Activated effector memory CD4-positive, alpha-beta T cell treated with Interleukin-2 at 50 U/mL for 16 hours (primary cell): ENCODE measurements around the gene SGPP2.

Source experiments
- DNase-seq: peaks from one replicate; pipeline ENCODE4 v3.0.0-alpha.2; 2020

SGPP2 gene

DNA sequence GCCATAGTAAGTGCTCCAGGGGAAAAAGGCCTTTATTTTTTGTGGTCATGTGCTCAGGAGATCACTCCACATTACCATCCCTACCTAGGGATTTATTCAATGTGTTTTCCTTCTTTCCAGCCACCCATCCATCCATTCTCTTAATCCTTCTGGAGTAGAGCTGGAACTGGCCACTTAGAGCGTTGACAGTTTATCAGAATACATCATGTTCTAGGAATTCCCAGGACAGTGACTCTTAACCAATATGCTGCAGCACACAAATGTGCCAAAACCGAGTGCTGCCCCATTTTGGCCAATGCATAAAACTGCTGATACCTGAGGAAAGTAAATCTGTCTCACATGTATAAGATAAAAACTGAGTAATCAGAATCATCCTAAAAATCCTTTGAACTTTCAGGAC, 167.8 kb downstream of the SGPP2 start:
- no peak for DNase-seq

DNA sequence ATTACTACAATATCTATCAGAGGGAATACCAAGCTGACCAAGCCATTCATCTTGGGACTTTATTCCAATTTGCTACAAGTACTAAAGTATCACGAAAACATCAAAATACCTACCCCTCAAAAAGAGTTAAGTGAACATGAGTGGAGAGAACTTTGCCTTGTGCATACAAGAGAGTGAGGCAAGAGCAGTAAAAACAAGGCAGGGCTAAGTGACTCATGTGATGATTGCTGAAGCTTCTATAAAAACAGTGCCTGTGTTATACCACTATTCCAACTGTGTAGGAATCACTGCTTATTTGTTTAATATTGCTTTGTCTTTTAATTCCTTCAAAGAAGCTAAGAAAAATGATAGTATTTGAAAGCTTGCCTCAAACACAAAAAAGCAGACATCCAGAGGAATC, 170.3 kb downstream of the SGPP2 start:
- no peak for DNase-seq

DNA sequence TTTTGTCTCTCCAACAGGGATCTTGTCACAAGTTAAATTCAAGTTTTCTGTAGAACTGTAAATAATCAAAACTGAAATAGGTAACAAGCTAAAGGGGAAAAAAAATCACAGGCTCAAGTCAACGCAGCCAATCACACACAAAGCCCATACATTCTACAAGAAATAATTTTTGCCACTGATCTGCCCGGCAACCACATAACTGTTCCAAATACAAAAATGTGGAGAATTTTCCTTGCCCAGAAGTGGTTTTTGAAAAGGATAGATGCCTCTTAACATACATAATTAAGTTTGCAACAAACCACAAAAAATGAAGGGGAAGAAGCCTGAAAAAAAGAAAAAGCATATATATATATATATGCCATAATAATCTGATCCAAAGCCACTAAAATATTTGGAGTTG, 171.2 kb downstream of the SGPP2 start:
- DNase-seq: no peak

GRCh38 chr2:222598611-222599010, 174.3 kb downstream of the SGPP2 start:
- DNase-seq: no peak

DNA sequence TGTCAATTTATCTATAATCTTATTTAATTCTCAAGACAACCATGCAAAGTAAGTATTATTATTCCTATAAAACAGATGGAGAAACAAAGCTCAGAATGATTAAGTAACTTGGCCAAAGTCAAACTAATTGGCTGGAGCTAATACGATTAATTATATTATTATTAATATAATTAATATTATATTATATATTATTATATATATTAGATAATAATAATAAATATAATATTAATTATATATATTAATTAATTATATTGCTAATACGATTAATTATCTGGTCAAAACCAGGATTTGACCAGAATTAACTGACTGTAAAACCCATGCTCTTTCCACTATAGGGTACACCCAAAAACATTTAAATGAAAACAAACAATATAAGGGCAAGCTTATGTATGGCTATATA, 179.2 kb downstream of the SGPP2 start:
- DNase-seq: no peak

DNA sequence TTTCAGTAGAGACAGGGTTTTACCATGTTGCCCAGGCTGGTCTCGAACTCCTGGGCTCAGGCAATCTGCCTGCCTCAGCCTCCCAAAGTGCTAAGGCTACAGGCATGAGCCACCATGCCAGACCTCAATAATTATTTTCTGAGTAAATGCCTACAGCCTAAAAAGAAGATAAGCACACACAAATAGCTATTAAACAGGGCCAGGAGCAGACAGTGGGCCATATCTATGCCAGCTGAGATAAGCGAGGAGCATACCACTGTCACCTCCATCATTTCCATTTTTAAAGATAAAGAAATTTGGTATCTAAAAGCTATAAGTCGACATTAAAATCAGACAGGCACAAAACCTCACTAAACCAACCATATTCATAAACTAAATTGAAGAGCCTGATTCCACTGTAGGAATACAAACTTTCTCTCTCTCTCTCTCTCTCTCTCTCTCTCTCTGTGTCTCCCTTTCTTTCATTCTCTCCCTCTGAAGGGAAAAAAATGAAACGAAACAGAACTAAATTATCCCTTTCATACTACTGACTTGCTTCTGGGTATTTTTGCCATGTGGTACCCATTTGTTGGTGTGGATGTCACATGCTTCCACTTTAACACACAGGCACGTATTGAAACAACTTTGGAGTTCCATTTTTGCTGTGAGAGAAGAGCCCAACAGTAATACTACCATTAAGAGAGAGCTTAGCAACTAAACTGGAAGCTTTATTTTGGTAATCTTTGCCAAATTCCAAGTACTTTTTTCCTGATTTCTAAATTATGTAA, 180.6 kb downstream of the SGPP2 start:
- DNase-seq: no peak

DNA sequence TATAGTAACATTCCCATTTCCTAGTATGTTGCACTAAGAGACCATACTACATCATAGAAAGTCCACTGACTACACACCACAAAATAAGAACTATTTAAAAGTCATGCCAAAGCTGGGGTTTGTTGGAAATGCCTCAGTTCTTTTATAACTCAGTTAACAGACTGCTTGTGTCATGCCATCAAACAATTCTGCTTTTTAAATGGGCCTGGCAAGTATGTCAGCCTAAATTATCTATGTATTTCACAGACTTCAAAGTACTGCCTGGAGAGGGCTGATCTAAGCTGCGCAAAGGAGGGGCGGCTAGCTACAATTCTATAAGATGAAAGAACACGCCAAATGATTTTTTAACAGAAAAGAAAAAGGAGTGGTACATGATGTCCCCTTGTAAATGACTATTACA, 182.0 kb downstream of the SGPP2 start:
- DNase-seq: no peak

DNA sequence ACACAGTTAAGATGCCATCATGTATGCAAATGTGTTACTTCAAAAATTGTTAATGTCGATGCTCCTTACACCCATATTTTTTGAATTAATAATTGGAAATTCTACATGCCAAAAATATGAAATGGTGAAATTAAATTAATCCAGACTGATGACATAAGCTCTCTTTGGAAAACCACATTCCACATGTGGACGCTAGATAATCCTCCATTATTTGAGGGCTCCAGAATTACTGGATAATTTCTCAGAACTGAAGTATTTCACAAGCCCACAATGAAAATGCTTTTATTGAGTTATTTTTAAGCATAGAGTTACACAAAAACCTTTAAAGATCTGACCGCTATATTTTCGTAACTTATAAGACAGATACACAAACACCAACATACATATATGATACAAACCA, 183.7 kb downstream of the SGPP2 start:
- DNase-seq: no peak

- DNase-seq: no peak
Observed at GRCh38 chr2:222609381-222609780, 185.0 kb downstream of the SGPP2 start.
